Fibroblast of upper back skin (primary cell): Measurements from ENCODE around the gene SLCO4A1.

ENCODE experiments used
- DNase-seq: peaks from one replicate; pipeline ENCODE4 v3.0.0-alpha.2; 2013

Gene SLCO4A1

DNA sequence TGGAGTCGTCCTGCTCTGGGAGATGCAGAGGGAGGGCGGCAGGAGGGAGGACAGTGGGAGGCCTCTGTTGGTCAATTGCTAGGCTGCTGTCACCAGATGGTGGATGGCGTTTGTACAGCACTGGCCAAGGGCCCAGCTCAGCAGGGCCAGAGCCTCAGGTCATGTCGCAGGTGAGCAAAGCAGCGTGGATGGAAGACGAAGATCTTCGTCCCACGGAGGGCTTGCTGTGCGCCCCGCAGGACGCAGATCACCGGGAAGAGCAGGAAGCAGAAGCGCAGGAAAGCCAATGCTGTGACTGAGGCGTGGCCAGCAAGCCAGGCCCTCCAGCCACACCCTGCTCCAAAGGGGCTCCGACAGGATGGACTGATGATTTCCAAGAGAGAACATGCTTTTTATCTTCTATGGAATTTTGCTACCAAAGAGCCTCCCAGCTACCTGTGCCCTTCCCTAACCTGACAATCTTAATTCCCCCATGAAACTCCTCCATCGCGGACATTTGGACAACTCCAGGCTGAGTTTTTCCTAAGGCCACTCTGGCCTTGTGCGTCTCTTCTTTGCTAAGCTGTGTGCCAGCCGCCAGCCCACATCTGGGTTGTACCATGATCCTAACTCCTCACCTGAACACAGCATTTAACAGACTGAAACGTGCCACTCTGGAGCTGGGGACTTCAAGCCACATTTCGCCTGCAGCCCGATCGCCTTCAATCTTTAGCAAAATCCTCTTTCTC is 3.5 kb upstream of the SLCO4A1 start:
- DNase-seq: no peak

DNA sequence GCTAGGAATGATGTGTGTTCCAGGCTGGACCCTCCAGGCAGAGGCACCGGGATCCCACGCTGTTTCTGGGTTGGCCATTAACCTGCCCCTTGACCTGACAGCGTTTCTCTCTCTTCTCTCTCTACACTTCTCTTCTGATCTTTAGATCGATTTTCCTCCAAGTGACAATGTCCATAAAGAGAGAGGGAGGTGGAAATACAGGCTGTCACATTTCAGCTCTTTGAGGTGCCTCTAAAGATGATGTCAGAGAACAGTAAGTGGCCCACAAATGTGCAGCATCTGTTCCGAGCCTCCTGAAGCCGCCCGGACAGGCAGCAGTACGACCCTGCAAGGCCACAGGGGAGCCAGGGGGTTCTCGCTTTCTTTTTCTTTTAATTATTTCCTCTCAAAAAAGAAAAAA is 2.5 kb upstream of the SLCO4A1 start:
- DNase-seq: no peak

DNA sequence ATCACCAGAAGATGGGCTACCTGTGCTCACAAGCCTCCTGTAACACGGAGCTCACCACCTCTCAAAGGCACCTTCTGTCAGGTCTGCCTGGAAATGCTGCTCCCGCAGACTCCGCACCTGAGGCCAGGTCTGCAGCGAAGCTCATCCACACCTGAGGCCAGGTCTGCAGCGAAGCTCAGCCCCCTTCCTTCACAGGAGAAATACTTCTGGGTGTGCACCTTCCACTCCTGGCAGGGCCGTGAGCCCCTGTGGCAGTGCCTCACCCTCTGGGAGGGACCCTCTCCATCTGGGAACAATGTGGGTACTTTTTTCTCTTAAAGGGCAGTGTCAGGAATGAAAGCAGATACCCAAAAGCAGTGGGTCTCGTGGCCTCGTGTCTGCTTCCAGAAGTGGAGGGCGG is 1.4 kb upstream of the SLCO4A1 start:
- DNase-seq: no peak

GRCh38 chr20:62641321-62642050 is 817 bp upstream of the SLCO4A1 start:
- DNase-seq: no peak

- DNase-seq: no peak
Measured at GRCh38 chr20:62642666-62643520, 590 bp downstream of the SLCO4A1 start.

GRCh38 chr20:62643521-62644043 is 1.3 kb downstream of the SLCO4A1 start:
- no peak for DNase-seq

DNA sequence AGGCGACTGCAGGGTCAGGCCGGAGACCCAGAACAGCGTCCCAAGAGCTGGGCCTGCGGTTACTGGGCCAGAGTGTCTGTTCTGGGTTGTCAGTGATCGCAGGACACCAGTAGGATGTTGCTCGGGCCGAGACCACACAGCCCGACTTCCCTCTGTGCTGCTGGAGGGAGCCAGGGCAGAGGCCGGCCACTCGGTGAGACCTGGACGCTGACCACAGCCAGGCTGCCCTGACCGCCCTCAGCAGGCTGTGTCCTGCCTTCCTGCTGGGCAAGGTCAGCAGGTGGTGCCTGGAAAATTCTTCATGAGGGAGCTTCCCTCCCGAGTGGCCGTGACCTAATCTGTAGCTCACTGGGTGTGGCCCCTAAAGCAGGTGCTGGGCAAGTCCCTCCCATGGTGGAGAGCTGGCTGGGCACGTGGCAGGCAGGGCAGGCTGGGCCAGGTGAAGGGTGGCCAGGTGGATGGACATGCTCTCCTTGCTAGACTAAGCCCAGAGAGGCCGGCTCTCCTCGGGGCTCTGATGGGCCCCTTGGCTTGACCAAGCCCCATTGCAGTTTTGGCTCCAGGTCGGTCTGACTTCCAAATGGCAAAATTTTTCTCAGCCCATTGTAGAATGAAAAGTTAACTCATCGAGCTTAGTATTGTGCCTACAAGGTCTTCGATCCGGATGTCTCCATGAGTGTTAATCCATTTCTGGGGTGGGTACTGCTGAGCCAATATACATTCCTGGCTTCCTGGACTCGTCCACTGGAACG is 1.9 kb downstream of the SLCO4A1 start:
- no peak for DNase-seq

- no peak for DNase-seq
Measured at GRCh38 chr20:62644802-62645496, 2.6 kb downstream of the SLCO4A1 start.

GRCh38 chr20:62645613-62646012 is 3.3 kb downstream of the SLCO4A1 start:
- DNase-seq: no peak

GRCh38 chr20:62646851-62647520 is 4.7 kb downstream of the SLCO4A1 start:
- no peak for DNase-seq

DNA sequence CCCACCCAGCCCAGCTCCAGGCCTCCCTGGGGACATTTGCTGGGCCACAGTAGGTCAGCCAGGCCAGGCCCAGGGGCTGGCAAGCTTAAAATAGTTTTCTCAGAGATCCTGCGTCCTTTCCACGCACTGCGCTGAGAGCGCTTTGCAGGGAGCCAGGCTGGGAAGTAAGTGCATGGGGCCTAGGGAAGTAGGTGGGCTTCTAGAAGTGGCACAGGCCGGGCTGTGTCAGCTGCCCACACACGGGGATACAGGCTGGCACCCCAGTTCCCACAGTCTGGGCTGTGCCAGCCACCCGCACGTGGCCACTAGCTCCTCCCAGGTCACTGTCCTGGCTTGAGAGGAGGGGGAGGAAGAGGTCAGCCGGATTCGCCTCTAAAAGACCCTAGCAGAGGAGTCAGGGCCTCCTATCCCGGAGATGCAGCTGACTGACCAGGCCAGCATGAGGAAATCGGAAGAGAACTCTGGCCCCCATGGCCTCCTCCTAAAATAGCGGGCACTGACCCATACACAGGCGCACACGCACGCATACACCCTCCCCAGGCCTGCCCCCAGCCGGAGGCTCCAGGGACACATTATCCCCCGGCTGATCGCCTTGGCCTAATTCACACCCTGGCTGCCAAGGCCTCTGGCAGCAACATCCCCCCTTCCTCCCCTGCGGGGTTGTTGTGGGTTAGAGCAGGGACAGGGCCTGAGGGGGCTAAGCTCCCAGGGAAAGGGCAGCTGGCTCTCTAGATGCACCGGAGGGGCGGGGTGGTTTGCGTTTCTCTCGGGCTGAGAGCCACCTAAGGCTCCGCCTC is 5.4 kb downstream of the SLCO4A1 start:
- no peak for DNase-seq

GRCh38 chr20:62648318-62648995 is 6.2 kb downstream of the SLCO4A1 start:
- DNase-seq: no peak

GRCh38 chr20:62649140-62649539 is 6.8 kb downstream of the SLCO4A1 start:
- DNase-seq: no peak

- no peak for DNase-seq
Measured at GRCh38 chr20:62650551-62651284, 8.4 kb downstream of the SLCO4A1 start.

DNA sequence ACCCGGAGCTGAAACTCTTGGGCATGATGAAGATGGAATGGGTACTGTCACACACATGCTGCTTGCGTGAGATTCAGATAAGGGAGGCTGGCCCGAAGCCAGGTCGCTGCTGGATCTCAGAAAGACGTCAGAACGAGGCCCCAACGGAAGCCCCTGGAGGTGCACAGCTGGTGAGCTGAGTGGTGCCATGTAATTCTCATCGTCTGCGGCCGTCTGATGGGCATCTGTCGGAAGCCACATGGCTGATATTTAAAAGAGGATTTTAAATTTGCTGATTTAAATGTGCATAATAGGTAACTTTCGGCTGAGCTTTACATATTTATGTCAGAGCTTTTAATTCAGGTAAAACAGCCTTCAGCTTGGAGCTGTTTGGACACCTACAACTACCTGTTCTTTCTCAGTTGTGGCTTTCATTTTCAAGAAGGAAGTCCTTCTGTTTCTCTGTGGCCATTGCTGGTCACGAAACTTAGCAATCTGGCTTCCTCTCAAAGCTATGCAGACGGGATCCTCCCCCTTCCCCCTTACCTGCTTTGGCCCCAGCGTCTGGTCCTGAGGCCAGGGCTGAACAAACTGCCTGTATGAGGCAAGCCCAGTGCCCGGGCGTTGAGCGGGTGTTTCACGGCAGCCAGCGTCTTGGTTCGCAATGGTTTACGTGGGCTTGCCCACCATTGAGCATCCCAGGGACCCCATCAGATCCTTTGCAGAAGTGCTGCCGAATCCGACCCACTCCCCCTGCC is 9.2 kb downstream of the SLCO4A1 start:
- peak; percentile 12 for DNase-seq

- DNase-seq: peak; percentile 79
Measured at GRCh38 chr20:62652041-62652893, 10.0 kb downstream of the SLCO4A1 start.

GRCh38 chr20:62652894-62653305 is 10.6 kb downstream of the SLCO4A1 start:
- no peak for DNase-seq
